Esophagus muscularis mucosa (tissue), 4 donors: ENCODE data around the gene FAM171A1.

ENCODE experiments used
- CTCF ChIP-seq, 3 experiments: fragments of 200-600 bp in 2 of 3; fragments of 450-650 bp in 1 of 3; sonication (generic) in 2 of 3; IDR thresholded peaks; one replicate each; pipeline ENCODE4 v1.5.1; 2017 to 2019; ENCODE audit warnings: antibody characterized with exemption in 3 of 3, mild to moderate bottlenecking in 2 of 3, moderate library complexity in 1 of 3
- EP300 ChIP-seq: sonication (generic); formaldehyde crosslinking; IDR thresholded peaks from one replicate; pipeline ENCODE4 v1.6.1; 2017; ENCODE audit warnings: antibody characterized with exemption
- POLR2A ChIP-seq: fragments of 450-650 bp; IDR thresholded peaks from one replicate; pipeline ENCODE4 v1.6.1; 2017; ENCODE audit warnings: antibody characterized with exemption, moderate library complexity, mild to moderate bottlenecking, low read depth
- POLR2AphosphoS5 ChIP-seq, 2 donors: sonication (generic); formaldehyde crosslinking; IDR thresholded peaks; one replicate each; pipeline ENCODE4 v1.6.1; 2017; ENCODE audit warnings: antibody characterized with exemption in 2 of 2

GRCh38 chr10:15368101-15368855 lies 2.8 kb downstream of the FAM171A1 start:
- TF ChIP-seq CTCF (IDR thresholded peaks at IDR 0.05), result no peak
- no peak for TF ChIP-seq POLR2A
- TF ChIP-seq POLR2AphosphoS5 (IDR thresholded peaks at IDR 0.05), result no peak
- no peak for TF ChIP-seq EP300
